Cortex of kidney (tissue), 1 donor: ENCODE data around the gene CD48.

ENCODE experiments used
- DNase-seq: peaks from one replicate; lab custom pipeline; 2025; lab: John Stamatoyannopoulos, UW

The CD48 gene

DNA sequence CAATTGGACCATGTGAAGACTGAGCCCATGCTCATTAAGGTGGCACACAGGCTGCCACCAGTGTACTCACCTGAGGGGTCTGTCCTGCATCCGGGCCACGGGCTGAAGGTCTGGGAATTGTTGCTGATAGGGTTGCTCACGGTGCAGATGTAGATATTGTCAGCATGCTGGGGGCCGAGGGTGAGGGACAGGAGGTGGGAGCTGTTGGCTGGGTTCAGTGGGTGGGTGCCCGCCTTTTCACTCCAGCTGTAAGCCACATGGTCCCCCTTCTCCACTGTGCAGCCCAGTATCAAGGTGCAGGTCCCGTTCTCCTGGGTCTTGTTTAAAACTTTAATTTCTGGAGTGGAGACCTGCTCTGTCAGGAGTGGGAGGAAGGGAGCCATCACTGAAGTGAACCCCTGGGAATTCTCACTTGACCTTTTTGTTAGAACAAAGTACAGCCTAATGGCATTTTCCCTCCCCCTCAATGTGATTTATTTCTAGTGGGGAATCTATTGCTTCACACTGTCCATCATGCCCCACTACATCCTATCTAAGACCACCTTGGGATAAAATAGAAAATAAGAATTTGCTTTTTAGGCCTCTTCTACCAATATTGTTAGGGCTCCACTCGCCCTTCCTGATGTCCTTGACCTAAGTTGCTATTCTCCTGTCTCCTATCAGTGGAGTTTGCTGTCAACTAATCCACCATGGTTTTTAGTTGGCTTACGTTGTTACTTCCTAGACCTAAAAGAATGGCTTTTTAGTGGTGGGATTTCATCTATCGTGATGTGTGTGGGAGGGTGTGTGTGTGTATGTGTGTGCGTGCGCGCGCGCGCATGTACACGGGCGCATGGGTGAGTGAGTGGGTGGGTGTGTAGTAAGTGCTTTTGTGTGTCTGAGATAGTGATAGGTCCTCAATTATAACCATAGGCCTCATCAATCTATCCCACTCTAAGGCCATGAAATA, 76.8 kb downstream of the CD48 start:
- DNase-seq = no peak

DNA sequence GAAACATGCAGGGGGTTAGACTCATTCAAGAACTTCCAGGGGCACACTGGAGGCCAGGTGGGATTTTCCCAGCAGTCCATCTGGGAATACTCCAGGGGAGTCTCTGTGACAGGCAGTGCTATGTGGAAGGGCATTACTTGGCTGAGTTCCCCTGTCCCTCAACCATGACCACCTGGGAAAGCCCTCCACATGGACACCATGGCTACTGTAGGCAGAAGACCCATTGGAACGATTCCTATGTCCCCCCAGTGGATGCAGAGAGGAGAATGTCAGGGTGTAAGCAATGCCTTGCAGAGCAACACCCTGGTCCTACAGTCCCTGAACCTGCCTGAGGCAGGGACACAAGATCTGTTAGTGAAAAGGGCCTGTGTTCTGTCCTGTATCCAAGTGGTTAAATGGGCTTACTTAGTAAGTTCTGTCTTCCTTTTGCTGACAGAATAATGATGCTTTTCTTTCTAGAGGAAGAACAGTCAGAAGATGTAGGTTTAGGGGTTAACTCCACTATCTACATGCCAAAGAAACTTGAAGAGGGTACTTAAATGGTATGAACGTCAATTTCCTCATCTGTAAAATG, 78.2 kb downstream of the CD48 start:
- DNase-seq = no peak

DNA sequence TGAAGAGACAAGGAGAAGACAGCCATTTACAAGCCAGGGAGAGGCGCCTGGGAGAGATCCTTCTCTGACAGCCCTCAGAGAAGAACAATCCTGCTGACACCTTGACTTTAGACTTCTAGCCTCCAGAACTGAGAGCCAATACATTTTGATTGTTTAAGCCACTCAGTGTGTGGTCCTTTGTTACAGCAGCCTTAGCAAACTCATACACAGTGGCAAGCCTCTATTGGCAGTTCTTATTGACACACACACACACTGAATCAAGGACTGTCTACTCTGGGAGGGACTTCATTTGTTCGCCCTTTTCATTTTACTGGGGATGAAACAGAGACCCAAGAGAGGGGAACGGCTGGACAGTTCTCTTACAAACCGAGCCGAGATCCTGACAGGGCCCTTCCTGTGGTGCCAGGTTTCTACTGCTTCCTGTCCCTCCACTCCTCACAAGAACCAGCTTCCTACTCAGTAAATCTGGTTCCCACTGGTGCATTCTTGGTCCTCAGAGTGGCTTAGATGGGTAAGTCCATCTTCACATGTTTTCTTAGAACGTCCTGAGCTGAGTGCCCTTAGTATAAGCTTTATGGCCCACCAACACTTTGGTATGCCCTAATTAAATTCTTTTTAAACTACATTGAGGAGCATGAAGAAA, 79.5 kb downstream of the CD48 start:
- no peak for DNase-seq

- DNase-seq = no peak
Observed at GRCh38 chr1:160630523-160631451, 80.8 kb downstream of the CD48 start.

DNA sequence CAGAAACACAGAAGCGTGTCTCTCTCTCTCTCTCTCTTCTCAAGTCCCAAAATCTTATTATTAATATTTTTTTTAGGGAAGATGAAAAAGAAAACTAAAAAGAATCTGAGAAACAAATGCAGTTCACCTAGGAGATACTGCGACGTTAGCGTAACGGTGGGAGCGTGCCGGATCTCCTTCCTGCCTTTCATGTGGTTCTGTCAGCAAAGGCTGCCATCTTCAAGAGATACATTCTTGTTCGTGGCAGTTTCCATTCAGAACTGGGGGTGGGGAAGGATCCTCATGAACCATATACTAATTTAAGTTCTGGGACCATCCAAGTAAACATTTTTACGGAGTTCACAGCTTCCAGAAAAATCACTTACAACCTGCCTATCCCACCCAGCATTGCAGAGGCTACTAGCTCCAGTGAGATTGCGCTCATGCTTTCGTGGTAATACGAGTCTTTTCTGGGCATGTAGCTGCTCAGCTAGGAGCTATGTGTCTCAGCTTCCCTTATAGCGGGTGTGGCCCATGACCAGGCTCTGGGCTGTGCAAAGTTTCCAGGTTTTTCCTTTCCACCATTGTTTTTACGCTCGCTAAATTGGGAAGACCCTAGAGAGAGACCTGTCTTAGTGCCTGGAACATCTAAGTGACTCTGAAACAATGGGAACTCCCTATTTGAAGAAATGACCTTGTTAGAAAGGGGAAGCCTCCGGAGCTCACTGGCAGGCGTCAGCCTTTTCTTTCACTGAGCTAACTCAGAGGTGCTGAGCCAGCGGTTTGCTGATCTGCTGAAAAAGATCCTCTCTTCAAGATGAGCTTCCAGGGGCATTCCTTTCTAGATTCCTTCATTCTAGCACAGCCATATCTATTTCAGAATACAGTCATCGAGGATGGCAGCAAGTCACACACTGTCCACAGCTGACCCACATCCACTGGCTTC, 82.1 kb downstream of the CD48 start:
- DNase-seq = no peak

DNA sequence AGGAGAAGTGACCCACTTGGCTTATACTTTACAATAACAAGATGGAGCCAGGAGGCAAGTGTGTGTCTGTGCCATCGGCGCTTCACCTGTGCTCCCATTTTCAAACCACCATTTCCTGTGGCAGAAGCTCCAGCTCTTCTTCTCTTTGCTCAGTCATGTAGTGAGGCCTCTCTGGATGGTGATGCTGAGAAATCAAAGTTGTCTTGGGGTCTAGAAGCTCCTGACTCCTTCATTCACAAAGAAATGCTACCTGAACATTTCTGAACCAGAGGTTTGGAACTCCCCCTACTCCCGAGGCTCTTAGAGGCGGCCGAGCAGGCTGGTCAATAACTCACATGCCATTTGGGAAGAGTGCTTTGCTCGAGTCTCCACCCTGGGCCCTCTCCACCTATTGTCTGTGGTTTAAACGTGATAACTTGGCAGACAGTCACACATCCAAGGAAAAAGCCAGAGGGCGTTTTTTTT, 82.8 kb downstream of the CD48 start:
- no peak for DNase-seq
